ENCODE results near the gene HOXD12. TPM values are rescaled to one million over a fixed set of nuclear protein-coding genes. Genes with fewer than 3 reads are reported as not detected.

HOXD12 gene
- total RNA-seq, 6 experiments from 2014 or later = not detected

GRCh38 chr2:176149481-176149938 is 49.9 kb downstream of the HOXD12 start:
- no peak for TF ChIP-seq POLR2A (IDR thresholded peaks at IDR 0.05)
- no peak for TF ChIP-seq CTCF (IDR thresholded peaks at IDR 0.05)
- Histone ChIP-seq H3K4me3 (no peak overlapping the region), H3K9me3 (no peaks in the 10 kb centered on the region), H3K27ac (no peak overlapping the region), H3K4me1 (no peaks in the 10 kb centered on the region), H3K36me3 (no peaks in the 10 kb centered on the region), H3K27me3 (peaks cover 0 to 71% of the 10 kb centered on the region in 2 donors)
- ATAC-seq (no peak), DNase-seq (no peak)
- intact Hi-C loops (cut with DNase I) = loop anchor here (10.0 kb wide), 3 partner anchors 305 to 485 kb away; no protein-coding TSS in a partner anchor
- 6% methylated on average over 9 of the region's 22 CpGs for WGBS (ENCODE audit: insufficient coverage, low coverage, low lambda C conversion rate, missing lambda C conversion rate)

- intact Hi-C loops (cut with DNase I) = loop anchor here (10.0 kb wide), 3 partner anchors 305 to 485 kb away; no protein-coding TSS in a partner anchor
- TF ChIP-seq POLR2A (IDR thresholded peaks at IDR 0.05) = no peak
- no peak for TF ChIP-seq CTCF (IDR thresholded peaks at IDR 0.05)
- H3K27me3 ChIP-seq = peaks cover 0 to 71% of the 10 kb centered on the region in 2 donors
- no peak for ATAC-seq
- no peak for DNase-seq
- H3K4me3 ChIP-seq = no peak overlapping the region
- H3K36me3 ChIP-seq = no peaks in the 10 kb centered on the region
- no peaks in the 10 kb centered on the region for H3K9me3 ChIP-seq
- no peaks in the 10 kb centered on the region for H3K4me1 ChIP-seq
- 13% methylated on average over 20 of the region's 24 CpGs for WGBS (ENCODE audit: insufficient coverage, low coverage, low lambda C conversion rate, missing lambda C conversion rate)
- no peak overlapping the region for H3K27ac ChIP-seq
Measured at GRCh38 chr2:176149939-176150583, 50.5 kb downstream of the HOXD12 start.

GRCh38 chr2:176150584-176151441 is 51.2 kb downstream of the HOXD12 start:
- ATAC-seq (no peak), DNase-seq (no peak)
- Histone ChIP-seq H3K9me3 (no peaks in the 10 kb centered on the region), H3K27me3 (peaks cover 0 to 76% of the 10 kb centered on the region in 2 donors), H3K27ac (no peak overlapping the region), H3K4me1 (no peaks in the 10 kb centered on the region), H3K4me3 (no peak overlapping the region), H3K36me3 (no peaks in the 10 kb centered on the region)
- TF ChIP-seq CTCF (IDR thresholded peaks at IDR 0.05) = no peak
- no peak for TF ChIP-seq POLR2A (IDR thresholded peaks at IDR 0.05)
- 6% methylated on average over 6 of the region's 14 CpGs for WGBS (ENCODE audit: insufficient coverage, low coverage, low lambda C conversion rate, missing lambda C conversion rate)
- intact Hi-C loops (cut with DNase I) = no loop called here

DNA sequence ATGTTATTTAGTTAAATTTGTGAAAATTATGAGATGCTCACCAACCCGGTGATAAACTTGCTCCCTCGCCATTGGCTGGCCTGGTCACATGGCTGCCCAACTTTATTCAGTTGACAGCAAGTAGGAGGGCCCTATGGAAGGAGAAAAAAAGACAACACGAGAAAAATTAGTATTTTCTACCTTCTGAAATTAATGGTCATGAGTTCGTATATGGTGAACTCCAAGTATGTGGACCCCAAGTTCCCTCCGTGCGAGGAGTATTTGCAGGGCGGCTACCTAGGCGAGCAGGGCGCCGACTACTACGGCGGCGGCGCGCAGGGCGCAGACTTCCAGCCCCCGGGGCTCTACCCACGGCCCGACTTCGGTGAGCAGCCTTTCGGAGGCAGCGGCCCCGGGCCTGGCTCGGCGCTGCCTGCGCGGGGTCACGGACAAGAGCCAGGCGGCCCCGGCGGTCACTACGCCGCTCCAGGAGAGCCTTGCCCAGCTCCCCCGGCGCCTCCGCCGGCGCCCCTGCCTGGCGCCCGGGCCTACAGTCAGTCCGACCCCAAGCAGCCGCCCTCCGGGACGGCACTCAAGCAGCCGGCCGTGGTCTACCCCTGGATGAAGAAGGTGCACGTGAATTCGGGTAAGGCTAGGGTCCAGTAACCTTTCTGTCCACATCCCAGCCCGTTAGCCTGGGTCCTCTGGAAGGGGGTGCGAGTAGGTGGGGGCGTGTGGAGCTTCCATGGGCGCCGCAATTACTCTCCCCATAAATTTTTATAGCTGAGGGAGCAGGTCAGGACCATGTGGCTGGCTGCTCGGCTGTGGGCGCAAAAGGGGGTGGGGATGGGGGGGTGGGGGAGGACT is 52.1 kb downstream of the HOXD12 start, which contains the start of gene HOXD4:
Gene HOXD4, plus strand, starts transcription at position 109 of the 846 bp plus-strand sequence. Its CDS starts 84 bp downstream, at position 193.
- intact Hi-C loops (cut with DNase I) = no loop called here
- Histone ChIP-seq H3K4me3 (no peak within 1 kb of the TSS), H3K4me1 (no peaks in the 10 kb centered on the region), H3K27me3 (peaks cover 0 to 82% of the 10 kb centered on the region in 2 donors), H3K9me3 (no peaks in the 10 kb centered on the region), H3K36me3 (no peaks in the 10 kb centered on the region), H3K27ac (no peak within 1 kb of the TSS)
- WGBS (ENCODE audit: insufficient coverage, low coverage, low lambda C conversion rate, missing lambda C conversion rate) = 2% methylated on average over 12 of the region's 55 CpGs
- DNase-seq (no peak), ATAC-seq (no peak)
- TF ChIP-seq POLR2A (IDR thresholded peaks at IDR 0.05) = no peak
- no peak for TF ChIP-seq CTCF (IDR thresholded peaks at IDR 0.05)
